AG09319 (cell line): ENCODE results near the gene ZFP92.

Experiments used
- DNase-seq: peaks from one replicate; pipeline ENCODE4 v3.0.0-alpha.2; 2010; ENCODE audit warnings: low read depth; ENCODE audit errors: extremely low read depth
- TF ChIP-seq, protein P1 (sequence below): IDR thresholded peaks from 2 replicates; pipeline ENCODE4 v1.5.1; 2011; ENCODE audit warnings: low read depth, mild to moderate bottlenecking, inconsistent platforms, low read length, moderate library complexity

ZFP92 gene

GRCh38 chrX:153417637-153418036, 6.4 kb downstream of the ZFP92 start:
- TF ChIP-seq, protein P1, sequence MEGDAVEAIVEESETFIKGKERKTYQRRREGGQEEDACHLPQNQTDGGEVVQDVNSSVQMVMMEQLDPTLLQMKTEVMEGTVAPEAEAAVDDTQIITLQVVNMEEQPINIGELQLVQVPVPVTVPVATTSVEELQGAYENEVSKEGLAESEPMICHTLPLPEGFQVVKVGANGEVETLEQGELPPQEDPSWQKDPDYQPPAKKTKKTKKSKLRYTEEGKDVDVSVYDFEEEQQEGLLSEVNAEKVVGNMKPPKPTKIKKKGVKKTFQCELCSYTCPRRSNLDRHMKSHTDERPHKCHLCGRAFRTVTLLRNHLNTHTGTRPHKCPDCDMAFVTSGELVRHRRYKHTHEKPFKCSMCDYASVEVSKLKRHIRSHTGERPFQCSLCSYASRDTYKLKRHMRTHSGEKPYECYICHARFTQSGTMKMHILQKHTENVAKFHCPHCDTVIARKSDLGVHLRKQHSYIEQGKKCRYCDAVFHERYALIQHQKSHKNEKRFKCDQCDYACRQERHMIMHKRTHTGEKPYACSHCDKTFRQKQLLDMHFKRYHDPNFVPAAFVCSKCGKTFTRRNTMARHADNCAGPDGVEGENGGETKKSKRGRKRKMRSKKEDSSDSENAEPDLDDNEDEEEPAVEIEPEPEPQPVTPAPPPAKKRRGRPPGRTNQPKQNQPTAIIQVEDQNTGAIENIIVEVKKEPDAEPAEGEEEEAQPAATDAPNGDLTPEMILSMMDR, result no peak
- no peak for DNase-seq

GRCh38 chrX:153420851-153421599, 9.8 kb downstream of the ZFP92 start:
- DNase-seq, result no peak
- TF ChIP-seq, protein P1, result no peak

GRCh38 chrX:153421856-153422255, 10.6 kb downstream of the ZFP92 start:
- DNase-seq, result no peak
- TF ChIP-seq, protein P1, result no peak

DNA sequence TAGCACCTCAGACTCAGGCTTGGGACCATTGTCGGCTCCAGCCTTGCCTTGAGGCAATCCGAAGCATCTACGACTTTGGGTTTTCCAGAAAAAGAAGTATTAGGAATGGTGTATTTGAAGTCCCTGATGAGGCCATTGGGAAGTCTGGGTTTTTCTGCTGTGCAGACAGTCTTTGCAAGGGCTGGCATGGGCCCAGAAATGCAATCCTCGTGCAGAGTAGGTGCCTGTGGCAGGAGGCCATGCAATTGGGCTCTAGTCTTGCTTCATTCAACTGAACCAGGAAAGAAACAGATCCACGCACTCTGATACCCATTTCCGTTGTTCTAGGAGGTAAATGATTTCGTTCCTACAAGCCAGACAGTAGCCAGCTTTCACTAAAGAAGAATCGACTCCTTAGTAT, 12.4 kb downstream of the ZFP92 start:
- TF ChIP-seq, protein P1, result no peak
- no peak for DNase-seq

DNA sequence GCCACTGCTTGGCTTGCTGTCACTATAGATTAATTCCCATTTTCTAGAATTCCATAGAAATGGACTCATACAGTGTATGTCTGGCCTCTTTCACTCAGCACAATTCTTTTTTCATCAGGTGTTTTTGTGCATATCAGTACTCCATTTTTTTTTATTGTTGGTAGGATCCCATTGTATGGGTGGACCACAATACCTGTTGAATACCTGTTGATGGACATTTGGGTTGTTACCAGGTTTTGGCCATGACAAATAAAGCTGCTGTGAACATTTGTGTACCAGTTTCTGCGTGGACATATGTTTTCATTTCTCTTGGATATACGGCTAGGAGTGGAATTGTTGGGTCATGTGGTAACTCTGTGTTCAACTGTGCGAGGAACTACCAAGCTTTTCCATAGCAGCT, 14.9 kb downstream of the ZFP92 start:
- DNase-seq, result no peak
- TF ChIP-seq, protein P1, result no peak

DNA sequence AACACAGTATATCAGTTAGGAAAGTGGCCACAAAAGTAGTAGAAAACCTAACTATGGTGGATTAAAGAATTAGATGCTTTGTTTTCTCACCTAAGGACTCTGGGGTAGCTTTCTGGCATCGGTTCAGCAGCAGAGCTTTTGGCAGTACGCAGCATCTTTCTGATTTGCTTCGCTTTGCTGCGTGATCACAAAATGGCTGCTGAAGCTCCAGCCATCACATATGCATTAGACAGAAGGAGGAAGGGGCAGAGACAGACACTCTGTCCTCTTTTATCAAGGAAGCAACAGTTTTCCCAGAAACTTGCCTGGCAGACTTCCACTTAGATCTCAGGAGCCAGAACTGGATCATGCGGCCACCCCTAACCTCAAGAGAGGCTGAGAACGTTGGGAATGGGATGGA, 19.5 kb downstream of the ZFP92 start:
- TF ChIP-seq, protein P1, result no peak
- DNase-seq, result no peak

DNA sequence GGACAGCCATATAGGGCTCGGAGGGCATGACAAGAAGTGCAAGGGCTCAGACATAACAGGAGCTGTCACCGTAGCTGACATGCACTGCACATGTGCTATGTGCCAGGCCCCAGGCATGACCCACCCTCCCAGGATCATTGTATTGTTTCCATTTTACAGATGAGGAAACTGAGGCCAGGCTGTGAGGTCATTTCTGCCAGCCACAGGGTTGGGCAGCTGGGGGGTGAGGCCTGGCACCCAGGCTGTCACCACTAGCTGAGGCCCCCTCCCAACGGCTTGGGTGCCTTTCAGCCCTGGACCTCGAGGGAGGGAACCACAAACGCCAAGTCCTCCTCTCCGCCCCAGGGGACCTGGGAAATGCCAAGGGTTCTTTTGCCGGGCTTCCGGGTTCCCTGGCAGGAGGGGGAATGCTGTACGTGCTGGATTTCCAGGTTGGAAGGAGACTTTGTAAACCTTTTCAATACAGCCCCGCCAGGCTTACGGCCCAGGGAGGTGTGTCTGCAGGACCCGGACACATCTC, 21.9 kb downstream of the ZFP92 start:
- DNase-seq, result no peak
- TF ChIP-seq, protein P1, result no peak
